ENCODE measurements around the gene ACKR3. TPM values are rescaled to one million over a fixed set of nuclear protein-coding genes. Genes with fewer than 3 reads are reported as not detected.

The ACKR3 gene
- total RNA-seq, 4 donors from 2014 or later = 5.9 to 29.5 (median 24.5) TPM

DNA sequence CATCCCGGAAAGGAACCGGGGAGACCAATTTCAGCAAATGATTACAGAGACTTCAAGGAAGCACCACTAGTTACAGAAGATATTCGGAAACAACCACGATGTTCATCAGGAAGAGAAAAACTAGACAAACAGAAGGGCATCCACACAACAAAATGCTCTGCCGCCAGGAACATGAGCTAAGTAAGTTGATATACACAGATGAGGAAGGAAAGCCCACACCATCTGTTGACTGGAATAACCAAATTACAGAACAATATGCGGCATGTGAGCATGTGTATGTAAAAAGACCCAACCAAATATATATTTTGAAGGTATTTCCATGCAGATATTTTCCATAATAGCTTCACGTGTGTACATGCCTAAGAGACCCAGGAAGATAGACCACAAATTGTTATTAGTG, 47.0 kb downstream of the ACKR3 start:
- DNase-seq = no peak
- intact Hi-C loops (cut with DNase I) = no loop called here
- Histone ChIP-seq H3K9me3 (no peaks in the 10 kb centered on the region), H3K4me3 (no peak overlapping the region), H3K36me3 (no peaks in the 10 kb centered on the region), H3K27ac (no peak overlapping the region), H3K4me1 (peaks cover 0 to under 1% (median 0%) of the 10 kb centered on the region in 3 donors), H3K27me3 (peaks cover 0 to 54% (median 0%) of the 10 kb centered on the region in 4 donors)
- TF ChIP-seq, protein P1, sequence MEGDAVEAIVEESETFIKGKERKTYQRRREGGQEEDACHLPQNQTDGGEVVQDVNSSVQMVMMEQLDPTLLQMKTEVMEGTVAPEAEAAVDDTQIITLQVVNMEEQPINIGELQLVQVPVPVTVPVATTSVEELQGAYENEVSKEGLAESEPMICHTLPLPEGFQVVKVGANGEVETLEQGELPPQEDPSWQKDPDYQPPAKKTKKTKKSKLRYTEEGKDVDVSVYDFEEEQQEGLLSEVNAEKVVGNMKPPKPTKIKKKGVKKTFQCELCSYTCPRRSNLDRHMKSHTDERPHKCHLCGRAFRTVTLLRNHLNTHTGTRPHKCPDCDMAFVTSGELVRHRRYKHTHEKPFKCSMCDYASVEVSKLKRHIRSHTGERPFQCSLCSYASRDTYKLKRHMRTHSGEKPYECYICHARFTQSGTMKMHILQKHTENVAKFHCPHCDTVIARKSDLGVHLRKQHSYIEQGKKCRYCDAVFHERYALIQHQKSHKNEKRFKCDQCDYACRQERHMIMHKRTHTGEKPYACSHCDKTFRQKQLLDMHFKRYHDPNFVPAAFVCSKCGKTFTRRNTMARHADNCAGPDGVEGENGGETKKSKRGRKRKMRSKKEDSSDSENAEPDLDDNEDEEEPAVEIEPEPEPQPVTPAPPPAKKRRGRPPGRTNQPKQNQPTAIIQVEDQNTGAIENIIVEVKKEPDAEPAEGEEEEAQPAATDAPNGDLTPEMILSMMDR (IDR thresholded peaks at IDR 0.05) = no peak
- TF ChIP-seq POLR2A (IDR thresholded peaks at IDR 0.05) = no peak
- WGBS, 2 donors = 83 to 92% methylated on average over 7 of the region's 7 CpGs

DNA sequence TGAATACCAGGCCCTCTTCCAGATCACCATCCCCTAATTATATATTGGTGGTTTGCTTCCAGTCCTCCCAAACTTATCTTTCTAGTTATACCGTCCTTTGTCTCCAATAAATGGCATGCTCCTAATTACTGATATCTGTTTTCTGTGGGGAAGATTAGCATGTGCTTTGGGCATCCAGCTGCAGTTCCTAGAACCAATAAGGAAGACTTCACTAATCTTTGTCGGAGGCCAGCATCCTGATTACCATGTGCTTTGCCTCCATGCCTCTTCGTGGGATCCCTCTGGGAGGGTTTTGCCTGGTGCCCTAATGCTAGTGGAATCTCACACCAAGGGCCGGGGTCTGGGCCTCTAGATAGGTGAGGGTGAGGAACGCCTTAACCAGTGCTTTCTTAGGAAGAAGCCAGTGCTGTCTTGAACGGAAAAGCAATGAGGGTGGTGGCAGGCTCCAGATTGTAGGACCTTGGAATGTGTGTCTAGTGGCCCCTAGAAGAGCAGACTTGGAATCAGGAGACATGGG, 47.7 kb downstream of the ACKR3 start:
- no peaks in the 10 kb centered on the region for H3K4me1 ChIP-seq
- TF ChIP-seq POLR2A (IDR thresholded peaks at IDR 0.05) = no peak
- TF ChIP-seq, protein P1 (IDR thresholded peaks at IDR 0.05) = no peak
- peaks cover 0 to 50% (median 0%) of the 10 kb centered on the region in 4 donors for H3K27me3 ChIP-seq
- no peak overlapping the region for H3K4me3 ChIP-seq
- no peak overlapping the region for H3K27ac ChIP-seq
- no peak for DNase-seq
- no peaks in the 10 kb centered on the region for H3K36me3 ChIP-seq
- 84 to 94% methylated on average over 3 of the region's 6 CpGs for WGBS, 2 donors
- intact Hi-C loops (cut with DNase I) = no loop called here
- H3K9me3 ChIP-seq = no peaks in the 10 kb centered on the region

DNA sequence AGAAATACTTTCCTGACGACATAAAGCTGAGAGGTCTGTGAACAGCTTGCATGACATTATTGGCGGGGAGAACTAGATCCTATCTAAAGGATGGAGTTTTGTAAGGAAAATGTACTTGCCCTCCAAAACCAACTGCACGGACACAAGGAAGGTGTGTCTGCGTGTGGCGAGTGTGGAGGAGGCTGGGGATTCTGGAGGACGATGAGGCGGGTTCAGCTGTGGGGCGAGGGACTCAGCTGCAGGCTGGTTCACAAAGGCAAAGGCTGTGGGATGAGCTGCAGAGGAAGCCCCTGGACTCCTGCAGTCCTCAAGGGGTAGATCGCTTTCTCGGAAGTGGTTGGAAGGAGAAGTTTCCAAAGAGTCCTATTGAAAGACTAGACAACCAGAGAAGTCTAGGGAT, 48.2 kb downstream of the ACKR3 start:
- H3K36me3 ChIP-seq = no peaks in the 10 kb centered on the region
- no peaks in the 10 kb centered on the region for H3K4me1 ChIP-seq
- no peak for DNase-seq
- 95 to 97% methylated on average over 9 to 10 of the region's 10 CpGs for WGBS, 2 donors
- H3K27me3 ChIP-seq = peaks cover 0 to 45% (median 0%) of the 10 kb centered on the region in 4 donors
- no peaks in the 10 kb centered on the region for H3K9me3 ChIP-seq
- intact Hi-C loops (cut with DNase I) = no loop called here
- no peak for TF ChIP-seq POLR2A (IDR thresholded peaks at IDR 0.05)
- TF ChIP-seq, protein P1 (IDR thresholded peaks at IDR 0.05) = no peak
- no peak overlapping the region for H3K4me3 ChIP-seq
- no peak overlapping the region for H3K27ac ChIP-seq

DNA sequence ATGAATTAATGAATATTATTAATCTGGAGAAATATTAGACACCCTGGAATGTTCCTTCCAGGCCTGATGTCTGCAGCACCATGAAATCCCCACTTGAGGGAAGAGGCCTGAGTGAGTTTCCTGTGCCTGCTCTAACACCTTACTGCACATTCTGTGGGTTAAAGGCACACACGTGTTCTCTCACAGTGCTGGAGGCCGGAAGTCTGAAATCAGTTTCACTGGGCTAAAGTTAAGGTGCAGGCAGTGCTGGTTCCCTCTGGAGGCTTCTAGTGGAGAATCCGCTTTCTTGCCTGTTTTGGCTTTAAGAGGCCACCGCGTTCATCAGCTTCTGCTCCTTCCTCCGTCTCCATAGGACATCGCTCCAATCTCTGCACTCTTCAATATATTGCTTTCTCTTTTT, 48.7 kb downstream of the ACKR3 start:
- Histone ChIP-seq H3K4me1 (no peaks in the 10 kb centered on the region), H3K27me3 (peaks cover 0 to 39% (median 0%) of the 10 kb centered on the region in 4 donors), H3K27ac (no peak overlapping the region), H3K4me3 (no peak overlapping the region), H3K9me3 (no peaks in the 10 kb centered on the region), H3K36me3 (no peaks in the 10 kb centered on the region)
- WGBS, 2 donors = 81 to 88% methylated on average over 7 of the region's 7 CpGs
- intact Hi-C loops (cut with DNase I) = no loop called here
- no peak for TF ChIP-seq POLR2A (IDR thresholded peaks at IDR 0.05)
- TF ChIP-seq, protein P1 (IDR thresholded peaks at IDR 0.05) = no peak
- no peak for DNase-seq

DNA sequence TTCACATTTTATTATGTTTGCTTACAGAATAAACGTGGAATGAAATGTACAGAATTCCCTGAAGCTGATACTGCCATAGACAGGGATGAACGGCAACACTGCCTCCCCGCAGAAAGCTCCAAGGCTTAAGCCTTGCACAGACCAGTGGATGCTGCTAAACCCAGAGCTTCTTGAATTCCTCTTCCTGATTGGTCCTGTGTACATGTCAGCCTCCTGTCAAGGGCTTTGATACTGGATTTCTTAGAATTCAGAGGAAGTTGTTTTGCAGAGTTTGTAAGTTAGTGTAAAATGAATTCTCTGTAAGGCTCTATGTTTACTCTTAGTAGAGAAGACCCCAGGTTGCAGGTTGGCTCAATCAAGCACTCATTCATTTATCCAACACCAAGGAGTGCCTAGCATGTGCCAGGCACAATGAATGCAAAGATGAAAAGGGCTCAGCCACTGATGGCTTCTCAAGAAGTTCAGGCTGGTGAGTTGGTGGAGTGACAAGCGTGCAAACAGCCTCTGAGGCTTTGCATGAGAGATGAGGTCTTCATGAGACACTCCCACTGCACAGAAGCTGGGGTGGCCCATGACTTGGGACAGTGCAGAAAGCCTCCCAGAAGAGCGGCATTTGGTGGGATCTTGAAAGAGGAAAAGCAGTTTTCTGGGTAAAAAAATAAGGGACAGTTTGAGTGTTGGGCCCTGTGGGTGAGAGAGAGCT, 50.4 kb downstream of the ACKR3 start:
- 79% methylated on average over 4 to 5 of the region's 5 CpGs for WGBS, 2 donors
- Histone ChIP-seq H3K27me3 (peaks cover 0 to 27% (median 0%) of the 10 kb centered on the region in 4 donors), H3K36me3 (no peaks in the 10 kb centered on the region), H3K9me3 (no peaks in the 10 kb centered on the region), H3K4me1 (no peaks in the 10 kb centered on the region), H3K27ac (no peak overlapping the region), H3K4me3 (no peak overlapping the region)
- TF ChIP-seq, protein P1 (IDR thresholded peaks at IDR 0.05) = no peak
- TF ChIP-seq POLR2A (IDR thresholded peaks at IDR 0.05) = no peak
- DNase-seq = no peak
- intact Hi-C loops (cut with DNase I) = no loop called here

All from esophagus squamous epithelium (tissue), 5 donors.